Stimulated activated CD8-positive, alpha-beta memory T cell treated with anti-CD3 and anti-CD28 coated beads, Interleukin-12 subunit alpha, Interleukin-12 subunit beta, amount 100 ng/mL, for 4 hours (primary cell): ENCODE data around the gene ADGRE2.
"Not testable (repeated sequence)": the region's sequence is repeated elsewhere in the genome, so short reads cannot be mapped to it uniquely, and the experiment has no call there.

Source experiments
- DNase-seq: peaks from one replicate; pipeline ENCODE4 v3.0.0-alpha.2; 2020; ENCODE audit warnings: low read depth

ADGRE2 gene

GRCh38 chr19:14779151-14779550 lies 791 bp upstream of the ADGRE2 start:
- no peak for DNase-seq

GRCh38 chr19:14777645-14778044 lies 715 bp downstream of the ADGRE2 start:
- DNase-seq: not testable (repeated sequence)

GRCh38 chr19:14775869-14776586 lies 2.3 kb downstream of the ADGRE2 start:
- no peak for DNase-seq

- DNase-seq: not testable (repeated sequence)
Measured at GRCh38 chr19:14775326-14775725, 3.0 kb downstream of the ADGRE2 start.

GRCh38 chr19:14774373-14774772 lies 4.0 kb downstream of the ADGRE2 start:
- no peak for DNase-seq

- DNase-seq: not testable (repeated sequence)
Measured at GRCh38 chr19:14773722-14774121, 4.6 kb downstream of the ADGRE2 start.

GRCh38 chr19:14772995-14773394 lies 5.4 kb downstream of the ADGRE2 start:
- no peak for DNase-seq

GRCh38 chr19:14772467-14772866 lies 5.9 kb downstream of the ADGRE2 start:
- no peak for DNase-seq

- DNase-seq: no peak
Measured at GRCh38 chr19:14770944-14771839, 7.2 kb downstream of the ADGRE2 start.

GRCh38 chr19:14770136-14770535 lies 8.2 kb downstream of the ADGRE2 start:
- no peak for DNase-seq

GRCh38 chr19:14769201-14769600 lies 9.2 kb downstream of the ADGRE2 start:
- no peak for DNase-seq

GRCh38 chr19:14768001-14768400 lies 10.4 kb downstream of the ADGRE2 start:
- no peak for DNase-seq

- DNase-seq: no peak
Measured at GRCh38 chr19:14767466-14767971, 10.8 kb downstream of the ADGRE2 start.

GRCh38 chr19:14765841-14766240 lies 12.5 kb downstream of the ADGRE2 start:
- DNase-seq: not testable (repeated sequence)

GRCh38 chr19:14765403-14765802 lies 13.0 kb downstream of the ADGRE2 start:
- DNase-seq: not testable (repeated sequence)

- DNase-seq: no peak
Measured at GRCh38 chr19:14764401-14764800, 14.0 kb downstream of the ADGRE2 start.

GRCh38 chr19:14763497-14764145 lies 14.7 kb downstream of the ADGRE2 start:
- no peak for DNase-seq

GRCh38 chr19:14762111-14762510 lies 16.2 kb downstream of the ADGRE2 start:
- DNase-seq: no peak

- no peak for DNase-seq
Measured at GRCh38 chr19:14761607-14762006, 16.8 kb downstream of the ADGRE2 start.

GRCh38 chr19:14758816-14759215 lies 19.5 kb downstream of the ADGRE2 start:
- no peak for DNase-seq

- no peak for DNase-seq
Measured at GRCh38 chr19:14748601-14749000, 29.8 kb downstream of the ADGRE2 start.

- DNase-seq: no peak
Measured at GRCh38 chr19:14746886-14747285, 31.5 kb downstream of the ADGRE2 start.
